Smooth muscle cell (in vitro differentiated cells): ENCODE results near the gene RNASE12. TPM values are rescaled to one million over a fixed set of nuclear protein-coding genes. Genes with fewer than 3 reads are reported as not detected.

Experiments
- DNase-seq: peaks from one replicate; lab custom pipeline; 2025; ENCODE audit not compliant: unreplicated experiment; lab: John Stamatoyannopoulos, UW
- H2AFZ ChIP-seq: fragments of 200-600 bp; sonication (generic); 2 replicates; pipeline ENCODE4 v1.6.0; 2016; ENCODE audit warnings: antibody characterized with exemption, low read depth, mild to moderate bottlenecking
- H3F3A ChIP-seq: fragments of 200-600 bp; sonication (generic); 2 replicates; pipeline ENCODE4 v1.6.0; 2017; ENCODE audit warnings: antibody characterized with exemption, low read depth
- H3K27ac ChIP-seq: fragments of 200-600 bp; sonication (generic); 2 replicates; pipeline ENCODE4 v1.5.1; 2016; ENCODE audit warnings: low read depth, mild to moderate bottlenecking
- H3K27me3 ChIP-seq: fragments of 200-600 bp; sonication (generic); 2 replicates; pipeline ENCODE4 v1.6.1; 2016; ENCODE audit warnings: low read depth, mild to moderate bottlenecking
- H3K36me3 ChIP-seq: fragments of 200-600 bp; sonication (generic); 2 replicates; pipeline ENCODE4 v1.5.1; 2016; ENCODE audit warnings: low read depth
- H3K4me1 ChIP-seq: fragments of 200-600 bp; sonication (generic); 2 replicates; pipeline ENCODE4 v1.5.1; 2016; ENCODE audit warnings: low read depth
- H3K4me2 ChIP-seq: fragments of 200-600 bp; sonication (generic); 2 replicates; pipeline ENCODE4 v1.6.0; 2016; ENCODE audit warnings: mild to moderate bottlenecking
- H3K4me3 ChIP-seq: fragments of 200-600 bp; sonication (generic); 2 replicates; pipeline ENCODE4 v1.5.1; 2016; ENCODE audit warnings: mild to moderate bottlenecking
- H3K79me2 ChIP-seq: fragments of 200-600 bp; sonication (generic); 2 replicates; pipeline ENCODE4 v1.6.0; 2016; ENCODE audit warnings: low read depth, mild to moderate bottlenecking
- H3K9ac ChIP-seq: fragments of 200-600 bp; sonication (generic); 2 replicates; pipeline ENCODE4 v1.6.0; 2016; ENCODE audit warnings: low read depth
- H3K9me3 ChIP-seq: fragments of 200-600 bp; sonication (generic); replicated peaks from 2 replicates; pipeline ENCODE4 v1.5.1; 2016; ENCODE audit warnings: low read depth
- H4K20me1 ChIP-seq: fragments of 200-600 bp; sonication (generic); 2 replicates; pipeline ENCODE4 v1.6.0; 2016; ENCODE audit warnings: low read depth
- CTCF ChIP-seq: fragments of 200-600 bp; sonication (generic); IDR thresholded peaks from 2 replicates; pipeline ENCODE4 v1.5.1; 2017; ENCODE audit warnings: borderline replicate concordance, mild to moderate bottlenecking, antibody characterized with exemption; ENCODE audit not compliant: insufficient read depth, poor library complexity, severe bottlenecking
- WGBS: methylation state at CpG from one replicate; pipeline ENCODE4 v1.1.7; 2016; ENCODE audit warnings: low lambda C conversion rate; 5-methylcytosine and 5-hydroxymethylcytosine counted together
- polyA plus RNA-seq: library from polyadenylated mRNA; unstranded; fragments of >200 nt; fragmentation: Nextera tagmentation; extraction: Ambion mirVana; gene quantifications from 2 replicates; pipeline ENCODE4 v1.2.1, GENCODE V29; 2016
- total RNA-seq: library from RNA; depleted of rRNA; stranded (reverse); fragments of >200 nt; gene quantifications from 2 replicates; pipeline ENCODE4 v1.2.3, GENCODE V29; 2014

The RNASE12 gene
- total and polyA plus RNA-seq, 2 experiments from 2014 or later = not detected

GRCh38 chr14:20587489-20588154 is 3.6 kb downstream of the RNASE12 start, which contains the start of gene RNASE11:
Gene RNASE11 (minus strand): TSS chr14:20588001.
- Histone ChIP-seq H3K9me3 (no peaks in the 10 kb centered on the region), H3K36me3 (no peaks in the 10 kb centered on the region), H3K4me1 (no peaks in the 10 kb centered on the region), H3K27me3 (no peaks in the 10 kb centered on the region), H4K20me1 (no peaks in the 10 kb centered on the region), H3F3A (no peaks in the 10 kb centered on the region), H3K4me2 (no peak within 1 kb of the TSS), H3K4me3 (no peak within 1 kb of the TSS), H3K27ac (no peak within 1 kb of the TSS), H3K9ac (no peak within 1 kb of the TSS), H2AFZ (no peak within 1 kb of the TSS), H3K79me2 (no peaks in the 10 kb centered on the region)
- no peak for TF ChIP-seq CTCF
- 94% methylated on average over 6 of the region's 6 CpGs for WGBS
- no peak for DNase-seq

GRCh38 chr14:20583908-20584307 is 7.3 kb downstream of the RNASE12 start:
- Histone ChIP-seq H3K9ac (no peak overlapping the region), H3K4me2 (no peak overlapping the region), H3F3A (no peaks in the 10 kb centered on the region), H3K27ac (no peak overlapping the region), H3K9me3 (no peaks in the 10 kb centered on the region), H3K79me2 (no peaks in the 10 kb centered on the region), H2AFZ (no peak overlapping the region), H3K36me3 (no peaks in the 10 kb centered on the region), H3K4me1 (peaks cover 3% of the 10 kb centered on the region), H4K20me1 (no peaks in the 10 kb centered on the region), H3K4me3 (no peak overlapping the region), H3K27me3 (no peaks in the 10 kb centered on the region)
- TF ChIP-seq CTCF = no peak
- WGBS = 86% methylated on average over 5 of the region's 5 CpGs
- DNase-seq = no peak

- H3K4me1 ChIP-seq = peaks cover 4% of the 10 kb centered on the region
- no peak for TF ChIP-seq CTCF
- H3F3A ChIP-seq = no peaks in the 10 kb centered on the region
- no peaks in the 10 kb centered on the region for H3K9me3 ChIP-seq
- no peak for DNase-seq
- no peak overlapping the region for H3K27ac ChIP-seq
- H3K27me3 ChIP-seq = no peaks in the 10 kb centered on the region
- no peaks in the 10 kb centered on the region for H4K20me1 ChIP-seq
- H3K4me3 ChIP-seq = no peak overlapping the region
- H3K79me2 ChIP-seq = no peaks in the 10 kb centered on the region
- H3K9ac ChIP-seq = no peak overlapping the region
- no peak overlapping the region for H2AFZ ChIP-seq
- H3K36me3 ChIP-seq = no peaks in the 10 kb centered on the region
- no peak overlapping the region for H3K4me2 ChIP-seq
Measured at GRCh38 chr14:20583142-20583541, 8.0 kb downstream of the RNASE12 start.

GRCh38 chr14:20580242-20580641 is 10.9 kb downstream of the RNASE12 start:
- Histone ChIP-seq H3K36me3 (no peaks in the 10 kb centered on the region), H3K9me3 (no peaks in the 10 kb centered on the region), H3K27ac (no peak overlapping the region), H3F3A (no peaks in the 10 kb centered on the region), H3K27me3 (no peaks in the 10 kb centered on the region), H3K4me3 (no peak overlapping the region), H2AFZ (no peak overlapping the region), H3K4me1 (peaks cover 13% of the 10 kb centered on the region), H4K20me1 (no peaks in the 10 kb centered on the region), H3K9ac (no peak overlapping the region), H3K79me2 (no peaks in the 10 kb centered on the region), H3K4me2 (no peak overlapping the region)
- no peak for TF ChIP-seq CTCF
- 84% methylated on average over 4 of the region's 4 CpGs for WGBS
- no peak for DNase-seq
